Measurements from ENCODE around the gene NFE2L1.
"Not testable (repeated sequence)": the region's sequence is repeated elsewhere in the genome, so short reads cannot be mapped to it uniquely, and the experiment has no call there.

Gene NFE2L1

DNA sequence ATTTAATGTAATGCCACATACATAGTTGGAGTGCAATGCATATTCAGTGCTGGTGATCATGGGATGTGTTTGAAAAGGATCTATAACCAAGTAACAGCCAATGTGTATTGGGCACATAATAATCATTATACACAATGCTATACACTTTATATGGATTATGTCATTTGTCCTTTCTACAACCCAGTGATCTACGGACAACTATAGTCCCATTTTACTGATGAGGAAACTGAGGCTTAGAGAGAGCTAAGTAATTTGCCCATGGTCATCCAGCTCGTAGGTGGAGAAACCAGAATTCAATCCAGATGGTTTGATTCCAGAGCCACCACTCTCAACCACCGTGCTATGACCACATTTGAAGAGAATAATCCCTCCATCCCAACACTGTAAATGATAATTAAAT lies 38.0 kb upstream of the NFE2L1 start:
- Histone ChIP-seq H3K4me1 (ENCODE audit: control insufficient read depth in 2 of 2, insufficient read depth in 2 of 2, low read length in 2 of 2) (peaks cover 5 to 9% of the 10 kb centered on the region in 2 donors), H3K27me3 (ENCODE audit: control insufficient read depth in 2 of 2, insufficient read depth in 2 of 2, low read length in 2 of 2) (peaks cover 15 to 23% of the 10 kb centered on the region in 2 donors), H3K27ac (ENCODE audit: low read depth in 2 of 2, low read length in 2 of 2) (no peak overlapping the region), H3K9me3 (ENCODE audit: control insufficient read depth in 2 of 2, low read length in 2 of 2) (no peaks in the 10 kb centered on the region), H3K36me3 (ENCODE audit: control insufficient read depth in 2 of 2, insufficient read depth in 2 of 2, low read length in 2 of 2) (no peaks in the 10 kb centered on the region), H3K4me3 (ENCODE audit: low read length in 2 of 2) (no peak overlapping the region), H3K9ac (ENCODE audit: low read depth in 1 of 2, low read length in 2 of 2) (no peak overlapping the region)

DNA sequence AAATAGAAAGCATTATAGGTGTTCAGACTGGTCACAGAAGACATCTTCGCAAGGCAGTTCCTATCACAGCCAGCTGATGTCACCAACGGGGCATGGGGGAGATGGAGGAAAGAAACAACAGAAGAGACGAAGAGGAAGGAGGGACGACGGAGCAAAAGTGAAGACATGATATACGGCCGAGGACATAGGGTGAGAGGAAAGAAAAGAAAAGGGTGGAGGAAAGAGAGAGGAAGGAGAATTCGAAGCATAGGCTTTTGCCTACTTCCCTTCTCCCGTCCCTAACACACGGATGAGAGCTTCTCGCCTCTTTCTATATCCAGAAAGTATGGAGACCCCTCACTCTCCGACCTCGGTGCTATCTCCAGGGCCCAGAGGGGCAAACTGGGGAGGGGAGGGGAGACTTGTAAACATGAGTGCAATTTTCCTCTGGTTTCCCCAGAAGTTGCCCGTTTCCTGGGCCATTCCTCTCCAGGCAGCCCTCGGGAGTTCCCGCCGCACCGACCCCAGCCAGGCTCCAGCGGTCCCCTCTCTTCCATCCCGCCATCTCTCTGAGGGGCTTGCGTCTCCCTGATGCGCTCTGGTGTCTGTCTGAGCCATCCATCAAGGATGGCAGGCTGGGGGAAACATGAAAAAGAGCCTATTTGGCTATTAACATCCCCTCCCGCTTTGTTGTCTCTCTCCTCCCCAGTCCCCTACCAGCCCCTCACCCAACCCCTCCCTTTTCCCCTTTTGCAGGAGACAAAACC lies 36.6 kb upstream of the NFE2L1 start:
- H3K9me3 ChIP-seq (ENCODE audit: control insufficient read depth in 2 of 2, low read length in 2 of 2): no peaks in the 10 kb centered on the region
- peaks cover 15 to 23% of the 10 kb centered on the region in 2 donors for H3K27me3 ChIP-seq (ENCODE audit: control insufficient read depth in 2 of 2, insufficient read depth in 2 of 2, low read length in 2 of 2)
- H3K4me3 ChIP-seq (ENCODE audit: low read length in 2 of 2): peak overlapping the region in 1 of 2 donors; percentile 48
- H3K9ac ChIP-seq (ENCODE audit: low read depth in 1 of 2, low read length in 2 of 2): peak overlapping the region in 1 of 2 donors; percentile 32
- H3K36me3 ChIP-seq (ENCODE audit: control insufficient read depth in 2 of 2, insufficient read depth in 2 of 2, low read length in 2 of 2): no peaks in the 10 kb centered on the region
- H3K4me1 ChIP-seq (ENCODE audit: control insufficient read depth in 2 of 2, insufficient read depth in 2 of 2, low read length in 2 of 2): peaks cover 5 to 9% of the 10 kb centered on the region in 2 donors
- H3K27ac ChIP-seq (ENCODE audit: low read depth in 2 of 2, low read length in 2 of 2): no peak overlapping the region

DNA sequence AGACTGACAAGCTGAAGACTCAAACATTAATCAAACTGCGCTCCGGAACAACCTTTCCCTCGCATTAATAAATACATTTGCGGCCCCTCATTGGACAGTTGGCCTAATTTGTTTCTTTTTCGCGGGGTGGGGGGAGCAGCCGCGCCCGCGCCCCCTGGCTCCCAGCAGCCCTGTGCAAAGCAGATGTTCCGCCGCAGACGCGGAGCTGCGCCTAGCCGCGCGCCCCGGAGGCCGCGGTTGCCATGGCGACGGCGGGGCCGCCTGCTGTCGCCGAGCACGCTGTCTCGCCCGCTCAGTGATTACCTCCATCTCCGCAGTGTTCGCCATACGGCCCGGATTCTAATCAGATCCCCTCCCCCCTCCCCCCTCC lies 36.0 kb upstream of the NFE2L1 start:
- Histone ChIP-seq H3K4me3 (ENCODE audit: low read length in 2 of 2) (peak overlapping the region in 1 of 2 donors; percentile 48), H3K36me3 (ENCODE audit: control insufficient read depth in 2 of 2, insufficient read depth in 2 of 2, low read length in 2 of 2) (no peaks in the 10 kb centered on the region), H3K4me1 (ENCODE audit: control insufficient read depth in 2 of 2, insufficient read depth in 2 of 2, low read length in 2 of 2) (peaks cover 5 to 9% of the 10 kb centered on the region in 2 donors), H3K9ac (ENCODE audit: low read depth in 1 of 2, low read length in 2 of 2) (no peak overlapping the region), H3K27ac (ENCODE audit: low read depth in 2 of 2, low read length in 2 of 2) (no peak overlapping the region), H3K27me3 (ENCODE audit: control insufficient read depth in 2 of 2, insufficient read depth in 2 of 2, low read length in 2 of 2) (peaks cover 15 to 23% of the 10 kb centered on the region in 2 donors), H3K9me3 (ENCODE audit: control insufficient read depth in 2 of 2, low read length in 2 of 2) (no peaks in the 10 kb centered on the region)

DNA sequence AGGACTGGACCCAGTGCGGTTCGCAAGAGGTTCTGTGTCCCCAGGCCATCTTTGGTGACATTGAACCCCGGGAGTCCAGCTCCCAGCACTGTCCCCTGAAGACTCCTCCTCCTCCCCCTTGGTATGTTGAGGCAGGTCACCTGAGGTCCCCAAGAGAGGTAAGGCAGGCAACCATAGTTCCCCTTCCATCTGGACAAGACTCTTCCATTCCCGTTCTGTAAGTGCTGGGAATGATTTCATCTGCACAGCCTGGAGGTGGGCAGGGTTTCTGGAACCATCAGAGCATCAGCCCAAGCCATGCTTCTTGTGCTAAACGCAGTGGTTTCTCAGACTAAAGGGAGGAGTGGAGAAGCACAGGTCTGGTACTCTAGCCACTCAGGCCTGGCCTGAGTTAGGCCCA lies 35.5 kb upstream of the NFE2L1 start:
- Histone ChIP-seq H3K9ac (ENCODE audit: low read depth in 1 of 2, low read length in 2 of 2) (no peak overlapping the region), H3K9me3 (ENCODE audit: control insufficient read depth in 2 of 2, low read length in 2 of 2) (no peaks in the 10 kb centered on the region)

DNA sequence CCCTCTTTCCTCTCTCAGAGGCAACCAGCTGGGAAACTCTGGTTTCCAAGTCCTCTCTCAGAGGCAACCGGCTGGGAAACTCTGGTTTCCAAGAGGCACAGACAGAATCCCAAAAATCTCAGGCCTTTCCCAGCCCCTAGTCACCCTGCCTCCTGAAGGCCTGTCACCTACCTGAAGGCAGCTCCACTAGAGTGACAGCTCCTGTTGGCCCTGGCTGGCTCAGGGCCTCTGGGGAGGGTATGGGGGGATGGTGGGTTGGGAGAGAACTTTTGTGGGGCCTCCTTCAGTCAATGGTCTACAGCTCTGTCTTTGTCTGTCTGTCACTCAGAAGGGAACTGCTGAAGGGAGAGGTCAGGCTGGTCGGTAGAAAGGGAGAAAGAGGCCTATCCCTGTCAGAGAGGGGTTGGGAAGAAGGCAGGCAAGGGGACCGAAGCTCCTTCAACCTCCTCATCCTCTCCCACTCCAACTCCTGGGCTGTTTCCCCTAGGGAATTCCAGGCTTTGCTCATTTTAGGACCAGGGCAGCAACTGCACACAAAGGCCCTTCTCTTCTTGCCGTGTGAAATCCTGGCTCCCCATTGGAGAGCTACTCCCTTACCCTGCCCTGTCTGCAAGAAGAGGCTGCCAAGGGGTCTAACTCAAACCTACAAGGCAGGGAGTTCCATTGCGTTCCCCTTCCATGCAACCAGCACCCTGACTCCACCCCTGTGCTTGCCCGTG lies 34.1 kb upstream of the NFE2L1 start:
- Histone ChIP-seq H3K9me3 (ENCODE audit: control insufficient read depth in 2 of 2, low read length in 2 of 2) (no peaks in the 10 kb centered on the region), H3K4me1 (ENCODE audit: control insufficient read depth in 2 of 2, insufficient read depth in 2 of 2, low read length in 2 of 2) (peaks cover 5 to 9% of the 10 kb centered on the region in 2 donors), H3K9ac (ENCODE audit: low read depth in 1 of 2, low read length in 2 of 2) (no peak overlapping the region), H3K4me3 (ENCODE audit: low read length in 2 of 2) (no peak overlapping the region), H3K36me3 (ENCODE audit: control insufficient read depth in 2 of 2, insufficient read depth in 2 of 2, low read length in 2 of 2) (no peaks in the 10 kb centered on the region), H3K27ac (ENCODE audit: low read depth in 2 of 2, low read length in 2 of 2) (no peak overlapping the region), H3K27me3 (ENCODE audit: control insufficient read depth in 2 of 2, insufficient read depth in 2 of 2, low read length in 2 of 2) (peaks cover 15 to 23% of the 10 kb centered on the region in 2 donors)

More for the DNA sequence above, 35.5 kb upstream of the NFE2L1 start:
- H3K36me3 ChIP-seq (ENCODE audit: control insufficient read depth in 2 of 2, insufficient read depth in 2 of 2, low read length in 2 of 2): no peaks in the 10 kb centered on the region
- peaks cover 5 to 9% of the 10 kb centered on the region in 2 donors for H3K4me1 ChIP-seq (ENCODE audit: control insufficient read depth in 2 of 2, insufficient read depth in 2 of 2, low read length in 2 of 2)
- H3K27me3 ChIP-seq (ENCODE audit: control insufficient read depth in 2 of 2, insufficient read depth in 2 of 2, low read length in 2 of 2): peaks cover 15 to 23% of the 10 kb centered on the region in 2 donors
- H3K4me3 ChIP-seq (ENCODE audit: low read length in 2 of 2): no peak overlapping the region
- H3K27ac ChIP-seq (ENCODE audit: low read depth in 2 of 2, low read length in 2 of 2): no peak overlapping the region

DNA sequence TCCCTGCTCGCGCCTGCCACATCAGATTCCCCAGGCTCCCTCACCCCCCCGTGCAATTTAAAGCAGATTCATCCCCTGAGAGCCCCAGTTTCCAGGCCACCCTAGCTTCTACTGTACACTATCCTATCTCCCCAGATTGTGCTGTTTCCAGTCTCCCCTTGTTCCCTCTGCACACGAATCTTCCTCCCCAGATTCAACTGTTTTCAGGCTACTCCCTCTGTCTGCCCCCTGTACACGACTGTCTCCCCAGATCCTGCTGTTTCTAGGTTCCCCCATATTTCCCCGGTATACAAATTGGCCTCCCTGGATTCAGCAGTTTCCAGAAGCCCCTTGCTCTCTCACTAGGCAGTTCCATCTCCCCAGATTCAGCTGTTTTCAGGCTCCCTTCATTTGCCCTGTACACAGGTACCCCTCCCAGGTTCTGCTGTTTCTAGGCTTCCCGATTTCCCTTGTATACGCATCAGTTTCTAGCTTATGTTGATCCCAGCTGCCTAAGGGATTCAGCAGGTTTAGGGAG lies 33.5 kb upstream of the NFE2L1 start:
- H3K36me3 ChIP-seq (ENCODE audit: control insufficient read depth in 2 of 2, insufficient read depth in 2 of 2, low read length in 2 of 2): no peaks in the 10 kb centered on the region
- H3K27ac ChIP-seq (ENCODE audit: low read depth in 2 of 2, low read length in 2 of 2): no peak overlapping the region
- no peak overlapping the region for H3K4me3 ChIP-seq (ENCODE audit: low read length in 2 of 2)
- peaks cover 15 to 25% of the 10 kb centered on the region in 2 donors for H3K27me3 ChIP-seq (ENCODE audit: control insufficient read depth in 2 of 2, insufficient read depth in 2 of 2, low read length in 2 of 2)
- peaks cover 5 to 9% of the 10 kb centered on the region in 2 donors for H3K4me1 ChIP-seq (ENCODE audit: control insufficient read depth in 2 of 2, insufficient read depth in 2 of 2, low read length in 2 of 2)
- no peaks in the 10 kb centered on the region for H3K9me3 ChIP-seq (ENCODE audit: control insufficient read depth in 2 of 2, low read length in 2 of 2)
- no peak overlapping the region for H3K9ac ChIP-seq (ENCODE audit: low read depth in 1 of 2, low read length in 2 of 2)

DNA sequence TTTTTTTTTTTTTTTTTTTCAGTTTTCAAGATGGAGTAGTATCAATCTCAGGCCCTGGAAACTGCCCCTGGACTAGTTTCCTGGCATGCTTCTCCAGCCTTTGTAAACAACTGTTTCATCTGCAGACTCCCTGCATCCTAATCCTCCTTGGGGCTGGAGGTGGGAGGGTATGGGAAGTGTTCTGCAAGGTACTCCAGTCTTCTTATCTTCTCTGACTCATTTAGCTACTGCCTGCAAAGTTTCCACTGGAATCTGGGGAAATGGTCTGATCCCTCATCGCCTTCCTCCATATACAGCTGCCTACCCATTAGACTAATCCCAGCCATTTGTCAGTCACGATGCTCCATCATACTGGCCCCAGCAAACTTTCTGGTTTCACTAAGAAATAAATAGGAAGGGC lies 32.0 kb upstream of the NFE2L1 start:
- H3K9me3 ChIP-seq (ENCODE audit: control insufficient read depth in 2 of 2, low read length in 2 of 2): no peaks in the 10 kb centered on the region
- no peak overlapping the region for H3K9ac ChIP-seq (ENCODE audit: low read depth in 1 of 2, low read length in 2 of 2)
- H3K4me3 ChIP-seq (ENCODE audit: low read length in 2 of 2): no peak overlapping the region
- H3K36me3 ChIP-seq (ENCODE audit: control insufficient read depth in 2 of 2, insufficient read depth in 2 of 2, low read length in 2 of 2): no peaks in the 10 kb centered on the region
- H3K27ac ChIP-seq (ENCODE audit: low read depth in 2 of 2, low read length in 2 of 2): no peak overlapping the region
- peaks cover 15 to 27% of the 10 kb centered on the region in 2 donors for H3K27me3 ChIP-seq (ENCODE audit: control insufficient read depth in 2 of 2, insufficient read depth in 2 of 2, low read length in 2 of 2)
- peaks cover 5 to 9% of the 10 kb centered on the region in 2 donors for H3K4me1 ChIP-seq (ENCODE audit: control insufficient read depth in 2 of 2, insufficient read depth in 2 of 2, low read length in 2 of 2)

DNA sequence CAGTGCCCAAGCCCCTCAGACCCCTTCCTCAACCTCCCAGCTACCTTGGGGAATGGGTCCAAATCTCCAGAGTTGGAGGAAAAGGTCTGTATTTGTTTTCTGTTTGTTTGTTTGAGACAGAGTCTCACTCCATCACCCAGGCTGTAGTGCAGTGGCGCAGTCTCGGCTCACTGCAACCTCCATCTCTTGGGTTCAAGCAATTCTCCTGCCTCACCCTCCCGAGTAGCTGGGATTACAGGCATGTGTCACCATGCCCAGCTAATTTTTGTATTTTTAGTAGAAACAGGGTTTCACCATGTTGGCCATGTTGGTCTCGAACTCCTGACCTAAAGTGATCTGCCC lies 30.4 kb upstream of the NFE2L1 start:
- H3K27me3 ChIP-seq (ENCODE audit: control insufficient read depth in 2 of 2, insufficient read depth in 2 of 2, low read length in 2 of 2): peaks cover 8 to 18% of the 10 kb centered on the region in 2 donors
- not testable (repeated sequence) for H3K27ac ChIP-seq (ENCODE audit: low read depth in 2 of 2, low read length in 2 of 2); H3K36me3 ChIP-seq (ENCODE audit: control insufficient read depth in 2 of 2, insufficient read depth in 2 of 2, low read length in 2 of 2); H3K9ac ChIP-seq (ENCODE audit: low read depth in 1 of 2, low read length in 2 of 2); H3K4me1 ChIP-seq (ENCODE audit: control insufficient read depth in 2 of 2, insufficient read depth in 2 of 2, low read length in 2 of 2); H3K9me3 ChIP-seq (ENCODE audit: control insufficient read depth in 2 of 2, low read length in 2 of 2); H3K4me3 ChIP-seq (ENCODE audit: low read length in 2 of 2)

DNA sequence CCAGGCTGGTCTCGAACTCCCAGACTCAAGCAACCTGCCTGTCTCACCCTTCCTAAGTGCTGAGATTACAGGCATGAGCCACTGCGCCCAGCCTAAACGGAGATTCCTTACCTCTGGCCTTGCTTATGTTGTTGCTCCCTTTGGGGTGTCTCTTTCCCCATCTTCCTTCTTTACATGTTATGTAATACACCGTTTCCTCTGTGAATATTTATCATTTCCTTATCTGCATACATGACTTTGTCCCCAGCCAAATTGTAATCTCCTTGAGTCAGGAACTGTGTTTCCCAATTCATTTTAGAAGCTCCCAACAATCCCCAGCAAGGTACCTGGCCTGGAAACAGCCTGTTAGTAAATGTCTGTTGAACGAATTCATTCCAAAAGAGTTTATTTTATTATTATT lies 26.2 kb upstream of the NFE2L1 start:
- Histone ChIP-seq H3K9me3 (ENCODE audit: control insufficient read depth in 2 of 2, low read length in 2 of 2) (no peaks in the 10 kb centered on the region), H3K27ac (ENCODE audit: low read depth in 2 of 2, low read length in 2 of 2) (no peak overlapping the region), H3K9ac (ENCODE audit: low read depth in 1 of 2, low read length in 2 of 2) (no peak overlapping the region), H3K4me1 (ENCODE audit: control insufficient read depth in 2 of 2, insufficient read depth in 2 of 2, low read length in 2 of 2) (peaks cover 33% of the 10 kb centered on the region in 2 donors), H3K36me3 (ENCODE audit: control insufficient read depth in 2 of 2, insufficient read depth in 2 of 2, low read length in 2 of 2) (no peaks in the 10 kb centered on the region), H3K4me3 (ENCODE audit: low read length in 2 of 2) (no peak overlapping the region), H3K27me3 (ENCODE audit: control insufficient read depth in 2 of 2, insufficient read depth in 2 of 2, low read length in 2 of 2) (peaks cover 3 to 5% of the 10 kb centered on the region in 2 donors)

DNA sequence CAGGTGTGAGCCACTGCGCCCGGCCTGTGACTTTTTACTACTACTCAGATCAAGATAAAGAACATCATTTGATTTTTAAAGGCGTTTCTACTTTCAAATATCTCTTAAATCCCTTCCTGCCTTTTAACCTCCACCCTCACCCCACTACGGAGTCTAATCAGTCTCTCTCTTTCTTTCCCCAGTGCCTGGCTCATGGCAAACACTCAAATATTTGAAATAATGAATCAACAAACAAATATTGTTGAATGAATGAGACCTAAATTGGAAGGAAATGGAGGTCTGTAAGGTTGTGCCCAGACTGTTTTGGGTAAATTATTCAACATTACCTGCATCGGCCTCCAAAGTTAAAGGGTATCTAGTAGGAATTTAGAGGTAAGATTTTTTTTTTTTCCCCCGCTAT lies 25.3 kb upstream of the NFE2L1 start:
- Histone ChIP-seq H3K4me1 (ENCODE audit: control insufficient read depth in 2 of 2, insufficient read depth in 2 of 2, low read length in 2 of 2) (peaks cover 35% of the 10 kb centered on the region in 2 donors), H3K36me3 (ENCODE audit: control insufficient read depth in 2 of 2, insufficient read depth in 2 of 2, low read length in 2 of 2) (no peaks in the 10 kb centered on the region), H3K27ac (ENCODE audit: low read depth in 2 of 2, low read length in 2 of 2) (no peak overlapping the region), H3K4me3 (ENCODE audit: low read length in 2 of 2) (no peak overlapping the region), H3K9ac (ENCODE audit: low read depth in 1 of 2, low read length in 2 of 2) (no peak overlapping the region), H3K27me3 (ENCODE audit: control insufficient read depth in 2 of 2, insufficient read depth in 2 of 2, low read length in 2 of 2) (peaks cover 3 to 5% of the 10 kb centered on the region in 2 donors), H3K9me3 (ENCODE audit: control insufficient read depth in 2 of 2, low read length in 2 of 2) (no peaks in the 10 kb centered on the region)
